ENCODE measurements around the gene ABCA13. TPM values are rescaled to one million over a fixed set of nuclear protein-coding genes. Genes with fewer than 3 reads are reported as not detected.

Gene ABCA13
- total RNA-seq, 1 donor, result 0.54 TPM

DNA sequence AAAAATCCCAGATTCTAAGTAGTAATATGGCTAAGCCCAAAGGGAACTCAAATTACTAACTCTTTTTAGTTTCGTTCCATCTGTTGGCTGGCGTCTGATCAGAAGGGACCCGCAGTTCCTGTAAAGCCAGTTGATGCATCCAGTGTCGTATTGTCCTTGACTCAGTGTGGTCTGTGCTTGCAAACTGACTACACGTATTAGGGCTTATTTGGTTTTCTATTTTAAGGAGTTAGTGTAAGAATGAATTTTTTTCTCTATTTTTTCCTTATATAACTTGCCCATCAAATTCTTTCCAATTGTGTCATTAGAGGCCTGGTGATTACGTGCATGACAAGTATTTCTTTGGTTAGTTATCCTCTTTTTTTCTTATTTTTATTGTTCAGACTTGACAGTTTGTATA, 9.7 kb downstream of the ABCA13 start:
- H3K4me3 ChIP-seq (ENCODE audit: low read depth, low read length), result no peak overlapping the region
- TF ChIP-seq, protein P1, sequence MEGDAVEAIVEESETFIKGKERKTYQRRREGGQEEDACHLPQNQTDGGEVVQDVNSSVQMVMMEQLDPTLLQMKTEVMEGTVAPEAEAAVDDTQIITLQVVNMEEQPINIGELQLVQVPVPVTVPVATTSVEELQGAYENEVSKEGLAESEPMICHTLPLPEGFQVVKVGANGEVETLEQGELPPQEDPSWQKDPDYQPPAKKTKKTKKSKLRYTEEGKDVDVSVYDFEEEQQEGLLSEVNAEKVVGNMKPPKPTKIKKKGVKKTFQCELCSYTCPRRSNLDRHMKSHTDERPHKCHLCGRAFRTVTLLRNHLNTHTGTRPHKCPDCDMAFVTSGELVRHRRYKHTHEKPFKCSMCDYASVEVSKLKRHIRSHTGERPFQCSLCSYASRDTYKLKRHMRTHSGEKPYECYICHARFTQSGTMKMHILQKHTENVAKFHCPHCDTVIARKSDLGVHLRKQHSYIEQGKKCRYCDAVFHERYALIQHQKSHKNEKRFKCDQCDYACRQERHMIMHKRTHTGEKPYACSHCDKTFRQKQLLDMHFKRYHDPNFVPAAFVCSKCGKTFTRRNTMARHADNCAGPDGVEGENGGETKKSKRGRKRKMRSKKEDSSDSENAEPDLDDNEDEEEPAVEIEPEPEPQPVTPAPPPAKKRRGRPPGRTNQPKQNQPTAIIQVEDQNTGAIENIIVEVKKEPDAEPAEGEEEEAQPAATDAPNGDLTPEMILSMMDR (IDR thresholded peaks at IDR 0.05; ENCODE audit: insufficient read depth, low read length), result no peak

DNA sequence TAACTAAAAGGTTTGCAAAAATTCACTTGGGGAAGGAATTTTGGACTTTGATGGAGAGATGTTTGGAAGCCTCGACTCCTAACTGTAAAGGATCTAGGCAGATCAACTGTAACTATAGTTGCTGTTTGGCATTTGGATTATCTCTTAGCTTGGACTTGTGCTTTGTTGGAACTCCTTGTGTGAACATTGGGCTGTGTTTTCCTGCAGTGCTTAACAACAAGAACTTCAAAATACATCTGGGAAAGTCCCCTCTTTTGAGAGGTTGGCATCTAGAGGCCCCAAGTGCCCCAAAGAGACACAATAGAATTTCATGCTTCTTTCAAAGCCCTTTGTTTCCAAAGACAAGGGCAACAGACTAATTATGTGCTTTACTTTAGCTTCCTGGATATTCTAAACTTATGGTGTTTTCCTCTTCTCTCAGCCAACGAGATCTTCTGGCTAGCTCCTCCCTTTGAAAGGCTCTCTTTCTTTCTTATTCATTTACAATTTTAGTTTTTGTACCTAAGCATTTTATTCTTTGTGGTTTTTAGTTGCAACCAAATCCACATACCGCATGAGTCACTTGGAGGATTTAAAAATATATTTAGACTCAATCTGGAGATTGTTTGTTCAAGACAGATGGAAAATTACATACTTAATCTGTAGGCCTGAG, 11.6 kb downstream of the ABCA13 start:
- no peak overlapping the region for H3K4me3 ChIP-seq (ENCODE audit: low read depth, low read length)
- peak; percentile 46 for DNase-seq (ENCODE audit: low read depth)
- TF ChIP-seq, protein P1 (IDR thresholded peaks at IDR 0.05; ENCODE audit: insufficient read depth, low read length), result no peak

More for the DNA sequence above, 9.7 kb downstream of the ABCA13 start:
- DNase-seq (ENCODE audit: low read depth), result peak; percentile 42

DNA sequence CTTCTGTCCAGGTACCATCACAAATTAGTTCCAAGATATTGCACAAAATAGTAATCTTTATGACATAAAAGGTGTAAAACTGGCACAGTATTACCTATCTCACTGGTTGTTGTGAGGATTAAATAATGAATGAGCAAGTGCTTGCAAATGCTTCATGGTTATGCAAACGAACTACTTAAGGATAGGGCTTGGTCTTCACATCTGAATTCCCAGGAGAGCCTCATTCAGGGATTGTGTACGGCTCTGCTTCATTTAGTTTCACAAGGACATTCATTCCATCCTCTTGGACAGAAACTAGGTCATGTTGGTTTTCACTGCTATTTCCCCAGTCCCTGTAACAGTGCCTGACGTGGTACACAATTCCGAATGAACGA, 12.1 kb downstream of the ABCA13 start:
- TF ChIP-seq, protein P1 (IDR thresholded peaks at IDR 0.05; ENCODE audit: insufficient read depth, low read length), result no peak
- DNase-seq (ENCODE audit: low read depth), result peak; percentile 18
- H3K4me3 ChIP-seq (ENCODE audit: low read depth, low read length), result no peak overlapping the region

DNA sequence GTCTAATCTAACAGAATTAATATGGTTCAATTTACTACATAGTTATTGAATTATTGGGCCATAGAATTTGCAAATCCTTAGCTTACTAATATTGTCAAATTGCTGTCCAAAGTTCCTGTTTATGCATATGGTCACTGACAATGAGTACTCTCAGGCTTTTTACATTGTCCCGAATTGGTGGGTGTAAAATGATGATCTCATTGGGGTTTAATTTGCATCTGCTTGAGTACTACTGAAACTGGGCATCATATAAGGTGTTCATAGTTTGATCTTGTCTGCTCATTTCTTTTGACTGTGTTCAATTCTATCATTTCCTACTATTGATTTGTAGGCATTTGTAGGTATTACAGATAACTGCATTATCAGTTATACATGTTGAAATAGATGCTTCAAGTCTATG, 12.7 kb downstream of the ABCA13 start:
- no peak for DNase-seq (ENCODE audit: low read depth)

DNA sequence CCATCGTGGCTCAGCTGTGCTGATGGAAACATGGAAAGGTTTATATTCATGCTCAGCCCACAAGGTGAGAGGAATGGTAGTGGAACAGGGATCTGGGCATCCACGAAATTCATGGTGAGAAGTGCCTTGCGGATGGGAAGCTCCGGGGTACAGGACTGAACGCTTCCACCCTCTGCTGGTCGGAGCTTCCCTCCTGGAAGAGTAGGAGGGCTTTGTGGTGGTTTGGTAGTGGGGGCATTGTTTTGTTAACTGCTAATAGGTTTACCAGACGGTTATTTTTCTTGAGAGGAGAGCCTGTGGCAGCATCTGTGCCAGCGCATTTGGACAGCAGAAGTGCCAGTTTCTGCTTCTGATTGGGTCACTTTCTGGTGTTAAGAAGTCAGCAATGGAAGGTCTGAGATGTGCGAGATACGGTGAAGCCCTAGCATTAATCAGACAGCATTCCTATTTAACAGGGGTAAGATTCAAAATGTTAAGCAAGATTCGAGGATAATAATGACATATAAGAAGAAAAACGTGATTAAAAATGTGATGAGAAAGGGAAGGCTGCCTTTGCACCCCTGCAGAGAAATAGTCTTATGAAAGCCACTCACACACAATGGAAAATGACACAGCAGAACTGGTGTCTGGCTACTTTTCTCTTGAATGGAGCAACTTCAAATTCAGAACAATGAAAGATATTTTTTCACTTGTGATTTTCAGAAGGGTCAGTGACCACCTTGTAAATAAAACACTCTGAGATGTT, 17.7 kb downstream of the ABCA13 start:
- TF ChIP-seq, protein P1 (IDR thresholded peaks at IDR 0.05; ENCODE audit: insufficient read depth, low read length), result no peak
- no peak overlapping the region for H3K4me3 ChIP-seq (ENCODE audit: low read depth, low read length)
- DNase-seq (ENCODE audit: low read depth), result peak; percentile 56

More for the DNA sequence above, 12.7 kb downstream of the ABCA13 start:
- no peak overlapping the region for H3K4me3 ChIP-seq (ENCODE audit: low read depth, low read length)
- TF ChIP-seq, protein P1 (IDR thresholded peaks at IDR 0.05; ENCODE audit: insufficient read depth, low read length), result no peak

DNA sequence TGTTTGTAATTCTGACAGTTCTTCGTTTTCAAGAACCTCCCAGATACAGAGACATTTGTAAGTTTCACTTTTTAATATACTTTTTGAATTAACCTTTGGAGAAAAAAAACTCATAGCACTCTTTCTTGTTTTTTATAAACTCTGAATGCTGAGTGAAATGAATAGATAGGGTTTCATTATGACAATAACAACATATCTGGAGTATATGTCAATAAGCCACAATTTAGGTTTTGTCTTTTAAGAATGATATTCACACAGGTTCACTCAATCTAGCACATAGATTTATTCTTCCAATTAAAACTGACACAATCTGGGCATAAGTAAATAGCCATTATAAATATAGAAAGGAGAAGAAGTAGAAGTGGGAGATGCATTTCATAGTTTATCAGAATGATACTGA, 21.7 kb downstream of the ABCA13 start:
- TF ChIP-seq, protein P1 (IDR thresholded peaks at IDR 0.05; ENCODE audit: insufficient read depth, low read length), result no peak
- no peak overlapping the region for H3K4me3 ChIP-seq (ENCODE audit: low read depth, low read length)
- no peak for DNase-seq (ENCODE audit: low read depth)
